Kidney epithelial cell (primary cell): ENCODE results near the gene CACNB2. TPM values are rescaled to one million over a fixed set of nuclear protein-coding genes. Genes with fewer than 3 reads are reported as not detected.

Experiments
- DNase-seq: peaks from one replicate; pipeline ENCODE4 v3.0.0-alpha.2; 2010; ENCODE audit warnings: low read depth
- H3K27me3 ChIP-seq: 2 replicates; pipeline ENCODE4 v1.6.0; 2011; ENCODE audit warnings: low read length; ENCODE audit not compliant: control insufficient read depth, insufficient read depth
- H3K36me3 ChIP-seq: 2 replicates; pipeline ENCODE4 v1.5.1; 2011; ENCODE audit warnings: low read length; ENCODE audit not compliant: control insufficient read depth, insufficient read depth
- H3K4me3 ChIP-seq: 2 replicates; pipeline ENCODE4 v1.5.1; 2011; ENCODE audit warnings: low read depth, mild to moderate bottlenecking, control low read depth, low read length
- CTCF ChIP-seq: IDR thresholded peaks from 2 replicates; pipeline ENCODE4 v1.5.1; 2011; ENCODE audit warnings: mild to moderate bottlenecking, moderate library complexity, low read length, control low read depth, inconsistent platforms; ENCODE audit not compliant: insufficient read depth, poor library complexity, severe bottlenecking
- total RNA-seq: library from RNA; depleted of rRNA; stranded (reverse); fragments of >200 nt; gene quantifications from 2 replicates; pipeline ENCODE4 v1.2.3, GENCODE V29; 2015

CACNB2 gene
- total RNA-seq, 1 donor from 2014 or later: 0.04 TPM

GRCh38 chr10:18159557-18159956, 19.3 kb downstream of the CACNB2 start:
- no peak for DNase-seq
- Histone ChIP-seq H3K36me3 (no peaks in the 10 kb centered on the region), H3K4me3 (no peak overlapping the region), H3K27me3 (no peaks in the 10 kb centered on the region)
- TF ChIP-seq CTCF: no peak

GRCh38 chr10:18162021-18162627, 21.9 kb downstream of the CACNB2 start:
- no peak for TF ChIP-seq CTCF
- Histone ChIP-seq H3K27me3 (no peaks in the 10 kb centered on the region), H3K36me3 (no peaks in the 10 kb centered on the region), H3K4me3 (no peak overlapping the region)
- DNase-seq: no peak

GRCh38 chr10:18164093-18164492, 23.9 kb downstream of the CACNB2 start:
- H3K27me3 ChIP-seq: no peaks in the 10 kb centered on the region
- no peak for DNase-seq
- no peak for TF ChIP-seq CTCF
- H3K36me3 ChIP-seq: no peaks in the 10 kb centered on the region
- no peak overlapping the region for H3K4me3 ChIP-seq

- DNase-seq: no peak
- H3K27me3 ChIP-seq: no peaks in the 10 kb centered on the region
- no peak for TF ChIP-seq CTCF
These were observed 24.6 kb downstream of the CACNB2 start for GRCh38 chr10:18164748-18165361.

GRCh38 chr10:18178854-18179483, 38.7 kb downstream of the CACNB2 start:
- no peak for TF ChIP-seq CTCF
- H3K4me3 ChIP-seq: no peak overlapping the region
- no peak for DNase-seq
- H3K36me3 ChIP-seq: no peaks in the 10 kb centered on the region
- no peaks in the 10 kb centered on the region for H3K27me3 ChIP-seq

More at GRCh38 chr10:18164748-18165361, 24.6 kb downstream of the CACNB2 start:
- Histone ChIP-seq H3K4me3 (no peak overlapping the region), H3K36me3 (no peaks in the 10 kb centered on the region)
